HepG2 (cell line): ENCODE measurements around the gene B4GALT7.

Experiments used
- BRCA1 ChIP-seq: sonication (generic); formaldehyde crosslinking; IDR thresholded peaks from 2 replicates; pipeline ENCODE4 v1.4.0; 2020; ENCODE audit warnings: missing genetic modification reagents
- CTCF ChIP-seq: sonication (generic); formaldehyde crosslinking; IDR thresholded peaks from 2 replicates; pipeline ENCODE4 v1.5.0; 2020; ENCODE audit warnings: mild to moderate bottlenecking, missing genetic modification reagents, moderate library complexity
- HNF4A ChIP-seq: sonication (generic); formaldehyde crosslinking; IDR thresholded peaks from 2 replicates; pipeline ENCODE4 v1.4.0; 2020; ENCODE audit warnings: missing genetic modification reagents
- ZNF10 ChIP-seq: sonication (generic); formaldehyde crosslinking; IDR thresholded peaks from 2 replicates; pipeline ENCODE4 v1.4.0; 2020; ENCODE audit warnings: mild to moderate bottlenecking, low read depth, missing genetic modification reagents, borderline replicate concordance

GRCh38 chr5:177575488-177575887 lies 24.4 kb upstream of the B4GALT7 start:
- no peak for TF ChIP-seq HNF4A (CRISPR knock-in tag)
- no peak for TF ChIP-seq CTCF (CRISPR knock-in tag)
- TF ChIP-seq ZNF10 (CRISPR knock-in tag), result no peak
- no peak for TF ChIP-seq BRCA1 (CRISPR knock-in tag)
